IPS DF 19.7 (cell line): ENCODE results near the gene PCDH8.

Experiments
- DNase-seq: peaks from one replicate; pipeline ENCODE4 v3.0.0-alpha.2; 2013; ENCODE audit warnings: low read depth, low spot score

The PCDH8 gene

DNA sequence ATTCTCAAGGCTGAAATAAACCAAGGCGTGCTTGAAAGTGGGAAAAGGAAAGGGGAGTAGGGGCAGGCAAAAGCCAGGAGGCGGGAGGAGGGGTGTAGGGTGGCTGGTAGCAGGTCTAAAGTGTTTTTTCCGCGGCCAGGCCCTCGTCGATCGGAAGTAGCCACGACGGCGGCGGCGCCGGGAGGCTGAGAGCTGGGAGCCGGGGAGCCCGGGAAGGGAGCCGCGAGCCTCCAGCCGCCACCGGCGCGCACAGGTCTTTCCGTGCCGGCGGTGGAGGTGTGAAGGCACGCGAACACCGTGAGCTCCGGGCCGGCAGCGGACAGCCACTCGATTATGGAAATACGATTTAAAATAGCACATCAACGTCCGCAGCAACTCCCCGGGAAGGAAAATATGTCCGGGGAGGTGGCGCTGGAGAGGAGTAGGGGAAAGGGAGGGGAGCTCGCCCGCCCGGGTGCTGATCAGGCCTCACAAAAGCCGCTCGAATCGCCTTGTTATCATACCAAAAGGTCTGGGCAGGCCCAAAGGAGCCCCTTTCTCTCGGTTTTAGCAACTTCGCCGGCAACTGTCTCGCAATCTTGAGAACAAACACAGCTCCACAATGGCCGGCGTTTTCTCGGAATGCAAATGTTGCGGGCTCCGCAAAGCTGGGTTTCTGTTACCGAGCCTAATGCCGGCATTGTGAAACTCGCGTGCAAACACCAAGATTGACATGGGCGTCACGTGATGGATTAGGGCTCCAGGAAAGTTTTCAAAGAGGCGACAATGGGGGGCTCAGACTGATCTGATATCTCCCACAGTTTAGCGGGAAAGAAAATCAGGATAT lies 2.9 kb upstream of the PCDH8 start:
- DNase-seq = no peak

DNA sequence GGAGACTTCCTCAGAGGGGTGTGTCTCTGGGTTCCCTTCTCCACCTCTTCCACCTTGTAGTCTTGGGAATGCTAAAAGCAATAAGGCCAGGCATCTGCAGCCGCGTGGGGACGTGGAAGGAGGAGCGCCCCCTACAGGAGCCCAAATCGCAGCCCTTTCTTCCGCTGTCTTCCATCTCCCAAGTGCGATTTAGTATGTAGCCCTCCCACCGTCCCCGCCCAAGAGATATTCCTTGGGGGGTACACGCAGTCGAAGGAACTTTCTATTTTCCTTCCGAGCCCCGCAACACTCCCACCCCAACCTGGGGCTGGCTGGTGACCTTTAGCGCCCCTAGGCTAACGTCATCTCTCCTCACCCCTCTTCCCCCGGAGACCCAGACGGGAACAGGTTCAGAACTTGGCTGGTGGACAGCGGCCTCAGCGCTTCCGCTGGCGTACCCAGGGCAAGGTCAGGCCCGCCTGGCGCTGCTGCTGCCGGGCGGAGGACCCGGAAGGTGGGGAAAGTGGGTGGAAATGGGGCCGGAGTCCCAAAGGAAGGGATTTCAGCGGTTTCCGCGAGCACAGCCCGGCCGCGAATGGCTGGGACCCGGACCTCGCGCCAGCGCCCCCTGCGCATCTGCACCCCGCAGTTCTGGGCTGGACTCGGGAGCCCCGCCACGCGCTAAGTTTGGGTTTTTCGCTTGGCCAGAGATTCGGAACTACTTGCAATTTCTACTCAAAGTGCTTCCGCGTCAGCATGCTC lies 2.1 kb upstream of the PCDH8 start:
- no peak for DNase-seq

DNA sequence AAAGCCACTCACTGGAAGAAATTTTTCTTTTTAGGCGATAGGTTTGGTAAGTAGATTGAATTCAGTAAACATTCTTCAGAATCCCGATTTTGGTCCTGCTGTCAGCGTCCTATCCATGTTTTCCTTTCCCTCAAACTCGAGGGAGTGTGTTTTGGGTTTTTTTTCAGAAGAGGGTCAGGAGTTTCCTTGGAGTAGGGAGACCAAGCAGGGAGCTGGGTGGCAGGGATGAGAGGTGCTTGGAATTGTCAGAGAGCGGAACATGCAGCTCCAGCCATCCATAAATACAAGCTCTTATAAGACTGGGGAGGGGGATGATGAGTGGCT lies 1.6 kb upstream of the PCDH8 start:
- DNase-seq = no peak

DNA sequence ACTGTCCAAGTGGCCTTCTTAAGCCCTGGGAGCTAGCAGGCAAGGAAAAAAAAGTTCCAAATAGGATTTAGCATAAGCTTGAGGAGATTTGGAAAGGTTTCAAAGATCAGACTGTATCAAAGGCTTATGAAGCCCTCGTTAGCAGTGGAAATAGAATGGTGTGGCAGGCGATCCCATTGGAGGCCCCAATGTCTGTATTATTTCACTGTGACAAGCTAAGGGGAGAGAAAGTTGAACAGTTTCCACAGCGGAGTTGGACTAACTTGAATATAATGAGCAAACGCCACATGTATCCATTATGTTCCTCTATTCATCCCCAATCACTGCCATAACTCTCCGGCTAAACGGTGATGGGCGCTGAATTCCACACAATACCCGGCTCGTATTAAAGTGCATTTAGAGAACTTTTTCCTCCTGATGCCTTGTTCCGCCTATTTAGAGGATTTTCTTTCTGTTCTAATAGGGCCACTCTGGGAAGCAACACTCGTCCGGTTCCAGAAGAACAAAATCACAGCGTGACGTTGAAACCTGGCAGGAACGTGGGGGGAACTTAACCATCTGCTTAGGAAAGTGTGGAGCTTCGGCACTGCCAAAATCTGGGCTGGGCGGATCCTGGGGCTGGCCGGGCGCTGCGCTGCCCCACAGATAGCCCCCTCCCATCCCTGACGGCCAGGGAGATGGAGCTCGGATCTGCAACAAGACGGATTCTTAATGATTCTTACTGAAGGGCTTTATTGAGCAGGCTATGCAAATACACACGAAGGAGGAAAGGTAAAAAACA lies 1.0 kb upstream of the PCDH8 start:
- no peak for DNase-seq

DNA sequence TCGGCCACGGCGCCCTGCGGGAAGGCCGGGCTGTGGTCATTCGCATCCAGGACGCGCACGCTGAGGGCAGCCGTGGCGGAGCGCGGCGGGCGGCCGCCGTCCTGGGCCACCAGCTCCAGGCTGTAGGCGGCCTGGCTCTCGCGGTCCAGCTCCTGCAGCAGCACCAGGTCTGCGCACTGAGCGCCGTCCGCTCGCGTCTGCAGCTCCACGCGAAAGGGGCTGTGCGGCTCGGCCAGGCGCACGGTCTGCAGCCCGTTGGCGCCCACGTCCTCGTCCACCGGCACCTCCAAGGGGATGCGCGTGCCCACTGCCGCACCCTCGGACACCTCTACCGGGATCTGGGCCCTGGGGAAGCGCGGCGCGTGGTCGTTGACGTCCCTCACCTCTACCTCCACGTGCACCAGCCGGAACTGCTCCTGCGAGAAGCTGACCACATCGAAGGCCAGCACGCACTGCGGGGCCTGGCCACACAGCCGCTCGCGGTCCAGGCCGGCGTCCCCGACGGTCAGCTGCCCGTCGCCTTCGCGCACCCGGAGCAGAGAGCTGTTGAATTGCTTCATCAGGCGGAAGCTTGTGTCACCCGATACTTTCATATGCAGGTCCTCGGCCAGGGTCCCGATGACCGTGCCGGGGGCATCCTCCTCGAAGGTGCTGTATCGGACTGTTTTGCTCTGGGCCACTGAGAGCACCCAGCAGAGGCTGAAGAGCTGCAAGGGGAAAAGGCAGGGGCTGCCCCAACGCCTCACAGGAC lies 583 bp downstream of the PCDH8 start:
- DNase-seq = no peak

DNA sequence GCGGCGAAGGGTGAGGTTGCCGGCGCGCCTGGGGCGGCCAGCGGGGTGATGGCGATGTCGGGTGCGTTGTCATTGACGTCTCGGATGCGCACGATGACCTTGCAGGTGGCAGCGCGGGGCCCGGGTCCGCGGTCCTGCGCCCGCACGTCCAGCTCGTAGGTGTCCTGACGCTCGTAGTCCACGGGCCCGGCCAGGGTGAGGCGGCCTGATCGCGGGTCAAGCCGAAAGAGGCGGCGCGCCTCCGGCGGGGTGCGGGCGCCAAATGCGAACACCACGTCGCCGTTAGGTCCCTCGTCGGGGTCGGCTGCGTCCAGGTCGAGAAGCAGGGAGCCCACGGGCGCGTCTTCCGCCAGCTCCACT lies 1.1 kb downstream of the PCDH8 start:
- no peak for DNase-seq

DNA sequence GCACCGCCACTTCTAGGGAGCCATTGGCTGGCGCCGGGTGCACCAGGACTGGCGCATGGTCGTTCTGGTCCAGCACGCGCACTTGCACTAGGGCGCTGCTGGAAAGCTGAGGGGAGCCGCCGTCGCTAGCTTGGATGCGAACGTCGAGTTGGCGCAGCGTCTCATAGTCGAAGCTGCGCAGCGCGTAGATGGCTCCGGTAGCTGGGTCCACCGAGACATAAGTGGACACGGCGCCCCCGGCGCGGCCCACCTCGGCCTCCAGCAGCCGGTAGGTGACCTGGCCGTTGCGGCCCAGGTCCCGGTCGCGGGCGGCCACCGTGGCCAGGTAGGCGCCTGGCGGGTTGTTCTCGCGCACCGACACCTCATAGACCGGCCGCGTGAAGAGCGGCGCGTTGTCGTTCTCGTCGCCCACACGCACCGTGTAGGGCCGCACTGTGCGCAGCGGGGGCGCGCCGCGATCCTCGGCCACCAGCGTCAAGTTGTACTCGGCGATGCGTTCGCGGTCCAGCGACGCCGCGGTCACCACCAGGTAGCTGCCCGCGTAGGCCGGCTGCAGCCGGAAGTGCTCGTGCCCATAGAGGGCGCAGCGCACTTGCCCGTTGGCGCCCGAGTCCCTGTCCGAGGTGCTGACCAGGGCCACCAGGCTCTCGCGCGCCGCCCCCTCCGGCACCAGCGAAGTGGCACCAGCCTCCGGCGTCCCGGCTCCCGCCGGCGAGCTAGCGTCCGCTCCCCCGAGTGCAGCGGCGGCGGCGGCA lies 1.7 kb downstream of the PCDH8 start:
- DNase-seq = no peak

DNA sequence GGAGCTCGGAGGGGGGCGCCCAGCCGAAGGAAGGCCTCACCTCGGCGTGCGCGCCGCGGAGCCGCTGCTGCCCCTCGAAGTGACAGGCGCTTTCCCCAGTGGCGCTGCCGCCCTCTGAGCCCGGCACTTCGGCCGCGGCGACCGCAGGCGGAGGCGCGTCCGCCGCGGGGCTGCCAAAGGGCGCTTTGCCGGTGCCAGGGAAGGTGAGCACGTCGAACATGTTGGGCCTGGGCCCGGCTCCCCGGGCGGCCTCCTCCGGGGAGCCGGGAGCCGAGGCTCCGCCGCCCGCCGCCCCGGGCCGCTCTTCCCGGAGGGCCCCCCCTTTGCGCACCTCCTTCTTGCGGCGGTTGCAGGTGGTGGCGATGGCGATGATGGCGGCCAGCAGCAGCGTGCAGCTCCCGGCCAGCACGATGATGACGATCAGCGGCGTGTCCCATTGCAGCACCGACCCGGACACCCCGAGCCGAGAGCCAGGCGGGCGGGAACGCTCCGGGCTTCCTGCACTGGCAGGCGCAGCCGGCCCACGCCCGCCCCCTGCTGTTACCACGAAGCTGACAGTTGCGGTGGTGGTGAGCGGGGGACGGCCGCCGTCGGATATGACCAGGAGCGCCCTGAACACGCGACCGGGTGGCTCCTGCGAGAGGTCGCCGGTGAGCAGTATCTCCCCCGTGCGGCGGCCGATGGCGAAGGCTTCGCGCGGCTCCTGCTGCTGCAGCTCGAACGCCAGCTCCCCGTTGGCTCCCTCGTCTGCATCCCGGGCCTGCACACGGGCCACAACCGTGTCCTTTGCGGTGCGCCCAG lies 2.5 kb downstream of the PCDH8 start:
- no peak for DNase-seq

DNA sequence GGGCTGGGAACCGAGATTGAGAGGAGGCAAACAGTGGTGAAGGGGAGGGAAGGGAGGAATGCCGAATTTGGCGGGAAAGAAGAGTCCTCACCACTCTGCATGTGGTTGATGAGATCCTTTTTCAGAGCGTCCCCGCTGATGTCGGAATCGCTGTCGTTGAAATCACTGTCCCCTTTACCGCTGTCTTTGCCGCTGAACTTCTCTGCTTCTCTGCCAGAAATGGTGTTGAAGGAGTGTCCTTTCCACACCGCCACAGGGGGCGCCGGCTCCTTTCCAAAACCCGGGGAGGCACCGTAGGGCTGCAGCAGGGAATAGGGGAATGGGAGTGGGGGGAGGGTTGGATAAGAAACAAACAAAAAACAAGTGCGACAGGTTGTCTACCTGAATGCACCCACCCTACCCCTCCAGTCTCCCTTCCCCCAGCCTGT lies 3.1 kb downstream of the PCDH8 start:
- no peak for DNase-seq

DNA sequence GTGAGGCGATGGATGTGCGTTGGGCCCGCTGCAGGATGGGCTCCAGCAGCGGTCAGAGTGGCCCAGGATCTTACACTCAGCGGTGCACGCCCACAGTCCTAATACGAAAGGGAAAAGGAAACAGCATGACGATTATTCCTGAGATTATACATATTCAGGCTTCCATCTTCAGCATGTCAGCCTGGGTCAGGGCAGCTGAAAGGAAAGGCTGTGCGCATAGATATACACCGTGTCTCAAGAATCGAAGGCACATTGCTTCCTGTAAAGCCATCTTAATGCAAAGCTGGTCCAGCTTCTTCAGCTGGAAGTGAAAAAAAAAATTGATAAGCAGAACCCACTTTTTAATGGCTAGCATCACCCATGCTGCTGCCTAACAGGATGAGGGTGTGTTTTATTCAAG lies 3.6 kb downstream of the PCDH8 start:
- DNase-seq = no peak

DNA sequence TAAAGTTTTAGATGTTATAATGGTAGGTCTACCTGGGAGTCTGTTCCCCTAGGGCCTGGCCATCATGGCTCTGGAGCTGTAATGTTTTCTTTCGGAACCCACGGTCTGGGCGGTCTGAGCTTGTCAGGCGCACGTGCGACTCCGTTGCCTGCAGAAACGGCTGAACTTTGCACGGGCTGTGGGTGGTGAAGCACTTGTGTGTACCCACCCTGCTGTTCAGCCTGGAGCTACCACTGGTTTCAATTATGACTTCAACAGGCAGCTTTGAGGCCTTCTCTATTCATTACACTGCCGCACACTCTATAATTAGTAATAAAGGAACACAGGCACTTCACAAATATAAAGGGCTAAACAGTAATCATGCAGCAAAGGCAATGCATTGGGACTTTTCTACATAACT lies 6.0 kb downstream of the PCDH8 start:
- DNase-seq = no peak

DNA sequence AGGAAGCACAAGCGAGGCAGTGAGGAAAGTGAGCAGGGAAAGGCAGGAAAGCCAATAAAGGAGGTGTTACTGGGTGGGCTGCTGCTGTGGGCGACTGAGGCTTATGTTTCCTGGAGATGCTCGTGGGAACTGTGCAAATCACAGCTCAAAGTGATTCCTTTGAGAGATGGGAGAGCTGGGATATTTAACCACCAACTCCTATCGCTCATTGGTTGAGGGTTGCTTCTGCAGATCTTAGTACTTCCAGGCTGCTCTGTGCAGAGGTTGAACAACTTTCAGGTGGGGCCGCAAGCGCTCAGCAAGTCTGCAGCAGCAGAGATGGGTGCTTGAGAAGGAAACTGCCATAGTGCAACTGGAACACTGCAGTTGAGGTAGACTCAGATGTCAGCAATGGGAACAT lies 8.4 kb downstream of the PCDH8 start:
- no peak for DNase-seq

DNA sequence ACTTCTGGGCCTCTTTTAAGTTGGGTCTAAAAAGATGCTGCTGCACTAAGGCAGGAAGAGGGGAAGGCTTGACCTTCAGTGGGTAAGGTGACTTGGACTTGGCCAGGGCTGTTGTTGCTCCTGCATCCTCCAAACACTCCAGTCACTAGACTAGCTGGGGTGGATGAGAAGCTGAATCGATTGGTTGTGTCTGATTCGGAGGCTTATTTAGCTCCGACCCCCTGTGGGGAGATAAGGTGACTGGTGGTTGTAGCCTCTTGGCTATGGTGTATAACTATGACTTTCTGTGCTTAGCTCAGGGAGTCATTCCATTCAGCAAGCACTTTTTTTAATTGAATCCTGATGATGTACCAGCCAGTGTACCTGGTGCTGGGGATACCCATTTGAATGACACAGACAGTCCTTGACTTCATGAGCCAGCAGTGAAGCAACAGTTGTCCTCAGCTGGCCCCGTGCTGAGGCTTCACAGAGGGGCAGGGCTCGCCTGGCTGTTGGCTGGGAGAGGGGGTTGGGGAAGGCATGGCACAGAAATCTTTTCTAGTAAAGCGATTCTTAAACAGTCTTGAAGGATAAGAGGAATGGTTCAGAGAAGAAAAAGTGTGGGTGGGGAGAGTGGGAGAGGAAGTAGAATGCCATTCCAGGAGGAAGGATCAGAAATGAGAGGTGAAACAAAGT lies 9.9 kb downstream of the PCDH8 start:
- no peak for DNase-seq

DNA sequence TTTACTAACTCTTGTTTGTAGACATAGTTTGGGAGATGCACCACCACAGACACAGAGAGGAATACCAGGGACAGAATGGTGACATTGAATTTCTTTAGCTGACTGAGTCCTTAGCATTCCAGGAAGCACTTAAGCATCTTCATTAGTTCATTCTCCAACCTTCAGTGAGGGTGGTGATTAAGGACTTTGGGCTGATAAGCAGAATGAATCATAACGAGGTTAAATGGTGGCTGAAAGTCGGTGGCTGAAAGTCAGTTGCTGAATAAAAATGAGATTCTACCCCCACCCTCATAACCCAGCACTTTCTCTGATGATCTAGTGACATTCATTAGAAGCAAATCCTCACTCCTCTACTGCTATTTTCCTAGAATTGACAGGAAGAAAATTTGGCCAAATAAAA lies 10.6 kb downstream of the PCDH8 start:
- no peak for DNase-seq

DNA sequence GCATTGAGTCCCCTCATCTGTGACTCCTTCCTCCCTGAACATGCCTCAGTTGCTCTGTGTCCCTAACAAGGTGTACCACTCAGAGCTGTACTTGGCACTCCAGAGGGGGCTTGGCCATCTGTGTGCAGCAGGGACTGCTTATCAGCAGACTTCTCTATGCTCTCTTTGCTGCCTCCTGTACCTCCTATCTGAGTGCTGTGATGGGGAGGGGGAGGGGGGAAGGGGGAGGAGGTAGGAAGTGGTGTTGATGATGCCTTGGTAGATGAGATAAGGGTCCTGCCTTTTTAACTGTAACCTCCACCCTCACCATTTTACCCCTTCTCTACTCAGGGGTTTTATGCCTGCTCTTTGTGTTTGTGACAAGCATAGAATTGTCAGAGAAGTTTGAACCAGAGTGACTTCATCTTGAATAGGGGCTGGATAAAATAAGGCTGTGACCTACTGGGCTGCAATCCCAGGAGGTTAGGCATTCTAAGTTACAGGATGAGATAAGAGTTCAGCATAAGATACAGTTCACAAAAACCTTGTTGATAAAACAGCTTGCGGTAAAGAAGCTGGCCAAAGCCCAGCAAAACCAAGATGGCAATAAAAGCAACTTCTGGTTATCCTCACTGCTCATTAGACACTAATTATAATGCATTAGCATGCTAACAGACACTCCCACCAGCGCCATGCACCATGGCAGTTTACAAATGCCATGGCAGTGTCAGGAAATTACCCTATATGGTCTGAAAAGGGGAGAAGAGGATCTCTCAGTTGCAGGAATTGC lies 13.2 kb downstream of the PCDH8 start:
- no peak for DNase-seq

DNA sequence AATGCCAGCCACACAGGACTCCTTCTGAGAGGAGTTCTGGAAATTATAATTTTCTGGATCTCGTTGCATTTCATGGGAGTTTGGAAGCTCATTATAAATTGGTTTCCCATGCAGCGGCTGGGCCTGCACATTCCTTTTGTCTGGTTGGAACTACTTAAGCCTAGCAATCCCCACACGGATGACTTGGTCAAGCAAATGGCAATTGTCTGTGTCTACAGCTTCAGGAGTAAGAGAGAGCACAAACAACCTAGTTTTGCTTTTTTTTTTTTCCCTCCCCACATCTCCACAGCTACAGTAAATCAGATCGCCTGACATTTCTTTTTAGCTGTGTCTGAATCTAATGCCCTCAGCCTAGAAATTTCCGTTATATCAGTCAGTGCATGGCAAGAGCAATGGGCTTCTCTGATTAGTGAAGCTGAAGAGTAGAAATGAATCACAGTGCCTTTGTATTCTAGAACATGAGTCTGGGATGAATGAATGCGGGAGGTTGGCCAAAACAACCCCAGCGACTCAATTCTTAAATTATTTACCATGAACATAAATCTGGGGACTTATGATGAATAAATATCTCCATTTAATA lies 15.1 kb downstream of the PCDH8 start:
- no peak for DNase-seq

DNA sequence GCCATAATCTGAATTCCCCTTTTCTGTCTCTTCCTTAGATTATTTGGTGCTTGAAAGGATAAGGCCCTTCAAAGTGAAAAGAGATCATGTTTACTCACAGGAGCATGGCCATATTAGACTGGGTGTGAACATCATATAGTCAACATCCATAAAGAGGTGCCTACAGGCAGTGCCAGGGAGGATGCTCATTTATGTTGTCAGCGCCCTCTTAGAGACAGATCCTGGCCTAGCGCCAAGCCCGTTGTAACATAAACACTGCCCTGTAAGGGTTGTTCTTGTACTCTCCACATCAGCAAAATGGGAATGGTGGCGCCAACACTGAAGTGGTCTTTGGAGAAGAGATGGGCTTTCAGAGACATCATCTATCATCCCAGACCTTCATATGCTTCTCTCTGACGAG lies 16.1 kb downstream of the PCDH8 start:
- DNase-seq = no peak

DNA sequence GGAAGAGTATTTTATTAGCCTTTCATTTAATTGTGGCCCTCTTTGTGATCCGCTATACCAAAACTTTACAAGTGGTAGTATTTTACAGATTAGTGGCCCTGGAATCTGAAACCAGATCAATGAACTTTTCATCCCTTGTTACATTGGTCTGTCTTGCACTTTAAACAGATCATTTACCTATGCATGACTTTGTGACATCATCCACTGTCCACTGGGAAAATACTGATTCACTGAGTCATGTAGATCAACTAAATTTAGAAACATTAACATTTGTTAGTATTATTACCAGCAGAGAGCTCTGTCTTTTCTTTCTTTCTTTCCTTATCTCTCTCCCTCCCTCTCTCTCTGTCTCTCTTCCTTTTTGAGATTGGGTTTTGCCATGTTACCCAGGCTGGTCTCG lies 17.5 kb downstream of the PCDH8 start:
- no peak for DNase-seq

DNA sequence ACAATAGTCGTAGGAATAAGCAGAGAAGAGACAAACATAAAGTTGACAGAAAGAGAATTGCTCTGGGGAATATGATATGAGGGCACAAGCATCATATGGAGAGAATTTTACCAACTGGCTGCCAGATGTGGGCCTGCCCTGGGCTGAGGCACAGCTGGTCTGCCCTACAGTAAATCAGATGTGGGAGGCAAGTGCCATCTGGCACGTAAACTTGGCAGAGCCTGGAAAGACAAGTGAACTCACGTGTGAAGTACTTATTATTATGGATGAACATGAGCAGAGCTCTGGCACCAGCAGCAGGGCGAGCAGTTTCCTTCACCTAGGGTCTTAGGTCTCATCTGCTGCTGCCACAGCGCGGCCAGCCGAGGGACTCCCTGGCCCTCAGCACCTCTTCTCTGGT lies 20.6 kb downstream of the PCDH8 start:
- DNase-seq = no peak
